Liver (tissue), 9 donors: ENCODE data around the gene ABHD2. TPM values are rescaled to one million over a fixed set of nuclear protein-coding genes. Genes with fewer than 3 reads are reported as not detected.

Experiments
- DNase-seq: peaks from one replicate; pipeline ENCODE4 v3.0.0-alpha.2; 2017; ENCODE audit warnings: low spot score
- H3K27ac ChIP-seq, 2 donors: one replicate each; pipeline ENCODE4 v1.7.0; 2013; ENCODE audit warnings: inconsistent platforms in 2 of 2, low read length in 2 of 2, control low read depth in 1 of 2, low read depth in 1 of 2, mild to moderate bottlenecking in 1 of 2
- H3K27me3 ChIP-seq, 4 donors: one replicate each; pipeline versions ENCODE4 v1.6.1 to v1.7.0; 2013; ENCODE audit warnings: low read length in 3 of 4, inconsistent platforms in 1 of 4, mild to moderate bottlenecking in 1 of 4, moderate library complexity in 1 of 4; ENCODE audit not compliant: control insufficient read depth in 4 of 4, insufficient read depth in 4 of 4
- H3K36me3 ChIP-seq, 4 donors: one replicate each; pipeline versions ENCODE4 v1.6.1 to v1.7.0; 2013; ENCODE audit warnings: low read length in 3 of 4, mild to moderate bottlenecking in 3 of 4, low read depth in 1 of 4, moderate library complexity in 1 of 4; ENCODE audit not compliant: control insufficient read depth in 4 of 4, insufficient read depth in 3 of 4
- H3K4me1 ChIP-seq, 4 donors: one replicate each; pipeline versions ENCODE4 v1.6.1 to v1.7.0; 2013; ENCODE audit warnings: low read length in 3 of 4, mild to moderate bottlenecking in 3 of 4, moderate library complexity in 1 of 4; ENCODE audit not compliant: control insufficient read depth in 4 of 4, insufficient read depth in 4 of 4
- H3K4me3 ChIP-seq, 3 donors: one replicate each; pipeline versions ENCODE4 v1.6.1 to v1.7.0; 2013; ENCODE audit warnings: low read length in 3 of 3, control low read depth in 1 of 3, low read depth in 1 of 3, mild to moderate bottlenecking in 1 of 3
- H3K9ac ChIP-seq, 2 donors: one replicate each; pipeline ENCODE4 v1.7.0; 2013; ENCODE audit warnings: low read length in 2 of 2, mild to moderate bottlenecking in 2 of 2, moderate library complexity in 2 of 2, control low read depth in 1 of 2, low read depth in 1 of 2
- H3K9me3 ChIP-seq, 4 donors: one replicate each; pipeline versions ENCODE4 v1.6.1 to v1.7.0; 2013; ENCODE audit warnings: low read length in 3 of 4; ENCODE audit not compliant: control insufficient read depth in 4 of 4
- ATF3 ChIP-seq: IDR thresholded peaks from 2 replicates; pipeline ENCODE4 v1.6.1; 2016; ENCODE audit warnings: antibody characterized with exemption
- CTCF ChIP-seq: fragments of 150-350 bp; IDR thresholded peaks from 2 replicates; pipeline ENCODE4 v1.5.1; 2017; ENCODE audit warnings: improper control_type of control experiment, low read depth, low read length; ENCODE audit not compliant: missing input control
- EGR1 ChIP-seq, 2 donors: IDR thresholded peaks; 2 replicates each; pipeline ENCODE4 v1.6.1; 2016 to 2018; ENCODE audit warnings: antibody characterized with exemption in 2 of 2, low read depth in 2 of 2
- FOXA1 ChIP-seq: IDR thresholded peaks from 2 replicates; pipeline ENCODE4 v1.6.1; 2016; ENCODE audit warnings: antibody characterized with exemption
- FOXA2 ChIP-seq: IDR thresholded peaks from 2 replicates; pipeline ENCODE4 v1.6.1; 2016; ENCODE audit warnings: antibody characterized with exemption
- GABPA ChIP-seq, 2 donors: IDR thresholded peaks in 1 of 2; conservative IDR thresholded peaks in 1 of 2; 2 replicates each; pipeline ENCODE4 v1.6.1; 2016; ENCODE audit warnings: antibody characterized with exemption in 2 of 2, mild to moderate bottlenecking in 1 of 2, moderate library complexity in 1 of 2
- HNF4A ChIP-seq, 2 donors: conservative IDR thresholded peaks; 2 replicates each; pipeline ENCODE4 v1.6.1; 2016; ENCODE audit warnings: antibody characterized with exemption in 2 of 2, mild to moderate bottlenecking in 2 of 2
- HNF4G ChIP-seq: IDR thresholded peaks from 2 replicates; pipeline ENCODE4 v1.6.1; 2016; ENCODE audit warnings: antibody characterized with exemption
- JUND ChIP-seq, 2 donors: IDR thresholded peaks; 2 replicates each; pipeline ENCODE4 v1.6.1; 2016; ENCODE audit warnings: antibody characterized with exemption in 2 of 2
- MAX ChIP-seq: IDR thresholded peaks from 2 replicates; pipeline ENCODE4 v1.6.1; 2016; ENCODE audit warnings: antibody characterized with exemption
- NR2F2 ChIP-seq: IDR thresholded peaks from 2 replicates; pipeline ENCODE4 v1.6.1; 2016; ENCODE audit warnings: antibody characterized with exemption
- RAD21 ChIP-seq, 2 donors: IDR thresholded peaks; 2 replicates each; pipeline ENCODE4 v1.6.1; 2016; ENCODE audit warnings: antibody characterized with exemption in 2 of 2, mild to moderate bottlenecking in 2 of 2
- REST ChIP-seq: IDR thresholded peaks from 2 replicates; pipeline ENCODE4 v1.6.1; 2016; ENCODE audit warnings: antibody characterized with exemption, mild to moderate bottlenecking
- RXRA ChIP-seq, 2 donors: IDR thresholded peaks; 2 replicates each; pipeline ENCODE4 v1.6.1; 2017 to 2018; ENCODE audit warnings: antibody characterized with exemption in 2 of 2, mild to moderate bottlenecking in 1 of 2
- SP1 ChIP-seq: IDR thresholded peaks from 2 replicates; pipeline ENCODE4 v1.6.1; 2018; ENCODE audit warnings: antibody characterized with exemption, mild to moderate bottlenecking
- TAF1 ChIP-seq: conservative IDR thresholded peaks from 2 replicates; pipeline ENCODE4 v1.6.1; 2016; ENCODE audit warnings: antibody characterized with exemption, mild to moderate bottlenecking
- YY1 ChIP-seq: IDR thresholded peaks from 2 replicates; pipeline ENCODE4 v1.6.1; 2016; ENCODE audit warnings: antibody characterized with exemption, mild to moderate bottlenecking
- ZBTB33 ChIP-seq: IDR thresholded peaks from 2 replicates; pipeline ENCODE4 v1.6.1; 2016; ENCODE audit warnings: antibody characterized with exemption
- WGBS: extraction: QIAGEN DNeasy Blood & Tissue Kit; methylation state at CpG from one replicate; pipeline ENCODE4 v1.1.7; 2013; 5-methylcytosine and 5-hydroxymethylcytosine counted together
- polyA plus RNA-seq, 2 donors: library from polyadenylated mRNA; stranded (reverse) in 1 of 2; unstranded in 1 of 2; fragments of 200-250 nt in 1 of 2; fragments of >200 nt in 1 of 2; fragmentation: Nextera tagmentation in 1 of 2; extraction: Ambion mirVana in 1 of 2; gene quantifications; one replicate each; pipeline versions ENCODE4 v1.2.1 to v1.2.3, GENCODE V29; 2013 to 2015
- total RNA-seq, 2 donors: library from RNA; depleted of rRNA; stranded (reverse); fragments of >200 nt; gene quantifications; one replicate each; pipeline ENCODE4 v1.2.3, GENCODE V29; 2014
- donor health status: healthy.
- donor health status: healthy.
- donor health status: healthy.
- donor health status: healthy.
- donor health status: healthy.

ABHD2 gene
- total and polyA plus RNA-seq, 4 donors, result 34.6 to 663 (median 65.1) TPM

GRCh38 chr15:89128320-89129122 is 40.3 kb downstream of the ABHD2 start:
- no peak for DNase-seq
- peak overlapping the region; percentile 22 to 57 (median 39) for H3K4me3 ChIP-seq
- H3K27me3 ChIP-seq, result no peaks in the 10 kb centered on the region
- peaks cover 0 to 19% (median 2%) of the 10 kb centered on the region in 4 donors for H3K36me3 ChIP-seq
- H3K9ac ChIP-seq, result peak overlapping the region; percentile 91 to 98
- peak overlapping the region; percentile 96 for H3K27ac ChIP-seq
- H3K4me1 ChIP-seq, result peaks cover 17 to 85% (median 51%) of the 10 kb centered on the region in 4 donors
- H3K9me3 ChIP-seq, result no peaks in the 10 kb centered on the region
- 44% methylated on average over 6 of the region's 6 CpGs for WGBS
- TF ChIP-seq NR2F2 (peak; percentile 70), FOXA1 (no peak), RXRA (IDR thresholded peaks at IDR 0.05) (peak; percentile 98 to 99), YY1 (peak; percentile 84), GABPA (IDR thresholded peaks at IDR 0.05 in 1 of 2, conservative IDR thresholded peaks at IDR 0.05 in 1 of 2) (peak in 1 of 2 donors; percentile 18), HNF4A (conservative IDR thresholded peaks at IDR 0.05) (peak; percentile 95 to 97), JUND (IDR thresholded peaks at IDR 0.05) (peak; percentile 84 to 89), SP1 (peak; percentile 98), ATF3 (peak; percentile 95), MAX (peak; percentile 75), ZBTB33 (peak; percentile 62), TAF1 (peak; percentile 96), EGR1 (IDR thresholded peaks at IDR 0.05; ENCODE audit: low read depth in 2 of 2) (peak in 1 of 2 donors; percentile 40), REST (peak; percentile 75), FOXA2 (peak; percentile 42), HNF4G (peak; percentile 94), RAD21 (IDR thresholded peaks at IDR 0.05) (peak; percentile 43 to 55), CTCF (no peak)
